ENCODE data around the gene DDTL. TPM values are rescaled to one million over a fixed set of nuclear protein-coding genes. Genes with fewer than 3 reads are reported as not detected.
"Not testable (repeated sequence)": the region's sequence is repeated elsewhere in the genome, so short reads cannot be mapped to it uniquely, and the experiment has no call there.

The DDTL gene
- 2.5 TPM for polyA plus RNA-seq (2012; ENCODE audit: insufficient read depth, insufficient read length)

DNA sequence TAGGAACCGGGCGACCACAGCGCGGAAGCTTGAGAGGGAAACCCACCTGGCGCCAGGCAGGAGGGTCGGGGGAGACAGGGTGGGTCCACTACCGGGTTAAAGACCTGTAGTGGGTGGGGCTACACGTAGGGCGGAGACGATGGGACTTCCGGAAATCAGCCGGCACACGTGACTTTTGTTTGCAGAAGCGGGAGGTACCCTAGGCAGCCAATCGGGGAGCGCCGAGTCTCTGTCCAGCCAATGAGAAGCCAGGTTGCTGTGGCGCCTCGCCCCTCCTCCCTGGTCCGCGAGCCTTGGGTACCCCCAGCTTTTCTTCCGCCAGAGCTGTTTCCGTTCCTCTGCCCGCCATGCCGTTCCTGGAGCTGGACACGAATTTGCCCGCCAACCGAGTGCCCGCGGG lies at the start of gene DDTL:
Gene DDTL (plus strand): TSS at position 321 of the 400 bp plus-strand sequence. CDS start 27 bp downstream, at position 348.
- DNase-seq (ENCODE audit: low read depth, low spot score); H3K4me3 ChIP-seq (ENCODE audit: low read length): not testable (repeated sequence)

DNA sequence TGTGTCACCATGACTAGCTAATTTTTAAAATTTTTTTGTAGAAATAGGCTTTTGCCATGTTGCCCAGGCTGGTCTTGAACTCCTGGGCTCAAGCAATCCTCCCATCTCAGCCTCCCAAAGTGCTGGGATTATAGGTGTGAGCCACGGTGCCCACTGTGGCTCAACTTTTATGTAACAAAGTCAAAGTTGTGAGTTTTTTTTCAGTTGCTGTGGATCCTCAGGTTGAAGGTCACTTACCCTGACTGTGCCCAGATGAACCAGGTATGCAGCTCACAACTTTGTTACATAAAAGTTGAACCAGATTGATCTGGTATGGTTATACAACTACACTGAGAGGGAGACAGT lies 46.4 kb upstream of the DDTL start:
- not testable (repeated sequence) for DNase-seq (ENCODE audit: low read depth, low spot score); H3K4me3 ChIP-seq (ENCODE audit: low read length)

DNA sequence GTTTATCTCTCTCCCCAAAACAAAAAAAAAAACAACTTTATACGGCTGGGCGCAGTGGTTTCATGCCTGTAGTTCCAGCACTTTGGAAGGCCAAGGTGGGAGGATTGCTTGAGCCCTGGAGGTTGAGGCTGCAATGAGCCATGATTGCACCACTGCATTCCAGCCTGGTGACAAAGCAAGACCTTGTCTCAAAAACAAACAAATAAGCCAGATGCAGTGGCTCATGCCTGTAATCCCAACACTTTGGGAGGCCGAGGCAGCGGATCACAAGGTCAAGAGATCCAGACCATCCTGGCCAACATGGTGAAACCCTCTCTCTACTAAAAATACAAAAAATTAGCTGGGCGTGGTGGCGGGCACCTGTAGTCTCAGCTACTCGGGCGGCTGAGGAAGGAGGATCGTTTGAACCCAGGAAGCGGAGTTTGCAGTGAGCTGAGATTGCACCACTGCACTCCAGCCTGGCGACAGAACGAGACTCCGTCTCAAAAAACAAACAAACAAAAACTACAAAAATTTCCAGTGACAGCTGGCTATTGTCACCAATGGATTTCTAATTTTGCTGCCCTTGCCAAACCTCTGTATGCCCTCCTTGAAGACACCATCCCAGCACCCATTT lies 45.0 kb upstream of the DDTL start:
- DNase-seq (ENCODE audit: low read depth, low spot score); H3K4me3 ChIP-seq (ENCODE audit: low read length): not testable (repeated sequence)

DNA sequence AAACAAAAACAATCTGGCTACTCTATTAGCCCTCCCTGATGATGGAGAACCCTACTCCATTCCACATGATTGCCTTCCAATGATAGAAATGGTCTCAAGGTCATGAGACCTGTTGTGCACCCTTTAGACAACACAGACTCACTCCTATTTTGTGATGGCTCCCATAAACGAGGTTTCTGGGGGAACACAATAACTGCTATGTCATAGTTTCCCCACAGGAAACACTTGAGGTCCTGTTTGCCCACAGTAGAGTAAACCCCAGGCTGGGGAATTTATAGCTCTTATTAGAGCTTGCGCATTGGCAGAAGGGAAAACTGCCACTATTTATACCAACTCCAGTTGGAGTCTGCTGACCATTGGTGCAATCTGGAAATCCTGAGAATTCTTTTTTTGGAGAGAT lies 43.8 kb upstream of the DDTL start:
- no peak for DNase-seq (ENCODE audit: low read depth, low spot score)
- H3K4me3 ChIP-seq (ENCODE audit: low read length), result no peak overlapping the region

DNA sequence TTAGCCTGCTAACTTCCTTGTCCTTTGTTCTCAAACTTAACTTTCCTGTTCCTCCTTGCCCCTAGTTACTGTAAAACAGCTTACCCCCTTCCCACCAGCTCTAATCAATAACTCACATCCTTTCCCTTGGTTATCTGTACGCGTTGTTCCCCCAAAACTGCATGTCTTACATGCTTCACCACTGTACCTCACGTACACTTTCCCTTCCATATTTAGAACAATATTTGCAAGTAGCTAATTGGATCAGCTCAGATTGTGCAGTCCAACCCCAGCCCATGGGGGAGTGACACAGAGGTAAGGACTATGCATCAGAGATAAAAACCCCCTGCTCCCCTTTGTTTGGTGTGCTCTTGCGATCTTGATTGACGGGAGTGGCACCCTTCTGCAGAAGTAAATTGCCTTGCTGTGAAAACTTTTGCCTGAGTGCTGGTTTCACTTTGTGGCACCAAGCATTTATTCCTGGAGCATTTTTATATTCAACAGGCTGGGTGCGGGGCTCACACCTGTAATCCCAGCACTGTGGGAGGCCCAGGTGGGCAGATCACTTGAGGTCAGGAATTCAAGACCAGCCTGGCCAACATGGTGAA lies 41.6 kb upstream of the DDTL start:
- DNase-seq (ENCODE audit: low read depth, low spot score), result no peak
- H3K4me3 ChIP-seq (ENCODE audit: low read length), result no peak overlapping the region

DNA sequence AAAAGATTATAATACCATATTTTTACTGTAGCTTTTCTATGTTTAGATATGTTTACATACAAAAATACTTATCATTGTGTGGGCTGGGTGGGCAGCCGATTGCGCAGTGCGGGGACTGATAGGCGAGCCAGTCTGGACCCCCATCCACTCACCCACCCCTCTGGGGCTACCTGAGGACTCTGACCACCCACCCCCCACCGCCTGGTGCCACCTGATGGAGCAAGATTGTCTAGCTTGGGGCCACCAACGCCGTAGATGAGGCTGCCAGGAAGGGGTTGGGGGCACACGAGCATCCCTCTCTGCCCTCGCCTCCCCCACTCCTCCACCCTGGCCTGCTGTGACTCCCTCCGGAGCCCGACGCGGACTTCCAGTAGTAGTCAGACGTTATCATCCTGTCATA lies 40.1 kb upstream of the DDTL start:
- H3K4me3 ChIP-seq (ENCODE audit: low read length), result no peak overlapping the region
- DNase-seq (ENCODE audit: low read depth, low spot score), result no peak

DNA sequence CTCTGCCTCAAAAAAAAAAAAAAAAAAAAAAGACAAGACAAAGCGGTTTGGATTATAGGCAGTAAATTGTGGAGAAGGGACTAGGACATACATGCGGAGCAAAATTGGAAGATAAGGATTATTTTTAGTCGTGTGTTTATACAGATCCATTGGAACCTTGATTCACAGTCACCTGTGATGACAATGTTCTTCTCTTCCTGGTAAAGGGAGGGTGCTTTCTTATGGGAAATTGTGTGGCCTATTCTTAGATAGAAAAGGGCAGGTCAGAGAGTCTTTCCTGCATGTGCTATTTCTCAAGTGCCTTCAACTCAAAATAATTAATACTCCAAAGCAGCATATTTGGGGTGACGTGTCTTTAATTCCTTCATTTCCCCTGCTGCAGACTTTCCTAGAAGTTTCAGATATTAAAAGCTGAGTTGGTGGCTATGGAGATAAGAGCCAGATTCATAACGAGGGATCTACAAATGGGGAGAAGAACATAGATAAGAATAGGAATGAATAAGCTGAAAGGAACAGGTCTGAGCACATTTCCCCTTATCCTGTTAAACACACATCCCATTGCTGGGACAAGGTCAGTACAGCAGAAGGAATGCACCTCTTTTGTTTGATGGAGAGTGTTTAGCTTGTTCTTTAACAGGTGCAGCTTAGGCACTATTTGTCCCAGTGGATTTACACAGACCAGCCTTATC lies 28.2 kb upstream of the DDTL start:
- DNase-seq (ENCODE audit: low read depth, low spot score), result no peak
- H3K4me3 ChIP-seq (ENCODE audit: low read length), result no peak overlapping the region

DNA sequence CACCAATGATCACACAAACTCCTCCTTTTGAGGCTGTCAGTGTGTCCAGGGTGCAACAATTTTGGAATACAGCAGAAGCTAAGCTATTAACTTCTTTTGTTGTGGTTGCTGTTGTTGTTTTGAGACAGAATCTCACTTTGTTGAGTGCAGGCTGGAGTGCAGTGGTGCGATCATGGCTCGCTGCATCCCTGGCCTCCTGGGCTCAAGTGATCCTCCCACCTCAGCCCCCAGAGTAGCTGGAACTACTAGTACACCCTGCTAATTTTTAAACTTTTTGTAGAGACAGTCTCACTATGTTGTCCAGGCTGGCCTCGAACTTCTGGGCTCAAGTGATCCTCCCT lies 27.7 kb upstream of the DDTL start:
- DNase-seq (ENCODE audit: low read depth, low spot score), result no peak
- no peak overlapping the region for H3K4me3 ChIP-seq (ENCODE audit: low read length)

DNA sequence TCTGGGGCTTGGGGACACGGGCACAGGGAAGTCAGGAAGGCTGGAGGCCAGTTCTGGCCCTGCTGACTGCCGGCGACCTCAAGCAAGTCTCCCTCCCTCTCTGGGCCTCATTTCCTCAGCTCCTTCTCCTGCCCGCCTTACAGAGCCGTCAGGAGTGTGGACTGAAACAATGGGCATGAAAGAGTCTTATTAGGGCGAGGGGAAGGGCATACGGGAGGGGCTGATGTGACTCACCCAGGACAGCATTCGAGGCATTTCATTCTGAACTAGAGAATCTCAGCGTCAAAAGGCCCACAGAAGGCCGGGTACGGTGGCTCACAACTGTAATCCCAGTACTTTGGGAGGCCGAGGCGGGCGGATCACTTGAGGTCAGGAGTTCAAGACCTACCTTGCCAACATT lies 26.5 kb upstream of the DDTL start:
- not testable (repeated sequence) for H3K4me3 ChIP-seq (ENCODE audit: low read length); DNase-seq (ENCODE audit: low read depth, low spot score)

DNA sequence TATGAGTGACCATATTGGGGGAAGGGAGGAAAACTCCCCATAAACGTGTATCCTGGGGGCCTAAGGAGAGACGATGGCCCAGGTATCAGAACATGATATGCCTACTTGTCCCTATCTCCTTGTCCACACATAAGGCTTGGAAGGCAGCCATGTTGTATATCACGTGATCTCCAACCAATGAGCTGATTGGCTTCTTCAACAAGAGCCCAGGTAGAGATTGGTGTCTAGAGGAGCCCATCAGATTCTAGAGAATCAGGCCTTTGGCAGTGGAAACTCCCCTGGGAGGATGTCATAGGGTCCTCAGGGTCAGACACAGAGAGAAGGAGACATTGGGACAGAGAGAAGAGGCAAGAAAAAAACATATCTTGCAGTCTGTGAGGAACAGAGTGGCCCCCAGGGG lies 19.3 kb upstream of the DDTL start:
- not testable (repeated sequence) for DNase-seq (ENCODE audit: low read depth, low spot score); H3K4me3 ChIP-seq (ENCODE audit: low read length)

DNA sequence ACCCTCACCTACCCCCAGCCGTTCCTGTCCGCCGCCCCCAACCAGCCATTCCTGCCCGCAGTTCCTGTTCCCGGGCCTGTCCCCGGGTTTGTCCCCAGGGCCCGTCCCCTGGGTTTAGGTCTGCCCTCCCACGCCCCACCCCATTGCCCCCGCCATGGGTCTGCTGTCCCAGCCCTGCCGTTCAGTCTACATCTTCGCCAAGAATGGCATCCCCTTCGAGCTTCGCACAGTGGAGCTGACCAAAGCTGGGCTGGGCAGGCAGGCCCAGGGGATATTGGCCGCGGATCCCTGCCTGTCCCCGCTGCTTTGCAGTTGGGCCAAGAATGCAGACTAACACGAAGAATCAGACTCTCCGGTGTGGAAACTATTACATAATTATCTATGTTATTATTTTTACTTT lies 16.9 kb upstream of the DDTL start:
- not testable (repeated sequence) for H3K4me3 ChIP-seq (ENCODE audit: low read length); DNase-seq (ENCODE audit: low read depth, low spot score)

DNA sequence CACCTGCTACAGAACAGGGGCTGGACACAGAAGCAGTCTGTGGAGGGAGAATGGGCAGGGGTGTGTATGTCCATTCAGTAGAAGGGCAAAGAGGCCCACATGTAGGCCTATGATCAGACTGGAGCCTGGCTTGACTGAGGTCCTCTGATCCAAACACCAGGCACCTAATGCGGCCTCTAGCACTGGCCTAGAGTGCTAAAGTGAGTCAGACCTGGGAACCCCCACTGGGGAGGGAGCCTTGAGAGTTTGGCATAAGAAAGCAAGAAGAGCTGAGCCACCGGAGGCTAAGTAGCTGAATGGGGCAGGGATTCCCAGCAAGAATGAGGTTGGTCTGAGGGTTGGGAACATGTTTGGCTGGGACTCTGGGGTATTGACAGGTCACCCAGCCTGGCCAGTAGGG lies 15.3 kb upstream of the DDTL start:
- not testable (repeated sequence) for DNase-seq (ENCODE audit: low read depth, low spot score); H3K4me3 ChIP-seq (ENCODE audit: low read length)

DNA sequence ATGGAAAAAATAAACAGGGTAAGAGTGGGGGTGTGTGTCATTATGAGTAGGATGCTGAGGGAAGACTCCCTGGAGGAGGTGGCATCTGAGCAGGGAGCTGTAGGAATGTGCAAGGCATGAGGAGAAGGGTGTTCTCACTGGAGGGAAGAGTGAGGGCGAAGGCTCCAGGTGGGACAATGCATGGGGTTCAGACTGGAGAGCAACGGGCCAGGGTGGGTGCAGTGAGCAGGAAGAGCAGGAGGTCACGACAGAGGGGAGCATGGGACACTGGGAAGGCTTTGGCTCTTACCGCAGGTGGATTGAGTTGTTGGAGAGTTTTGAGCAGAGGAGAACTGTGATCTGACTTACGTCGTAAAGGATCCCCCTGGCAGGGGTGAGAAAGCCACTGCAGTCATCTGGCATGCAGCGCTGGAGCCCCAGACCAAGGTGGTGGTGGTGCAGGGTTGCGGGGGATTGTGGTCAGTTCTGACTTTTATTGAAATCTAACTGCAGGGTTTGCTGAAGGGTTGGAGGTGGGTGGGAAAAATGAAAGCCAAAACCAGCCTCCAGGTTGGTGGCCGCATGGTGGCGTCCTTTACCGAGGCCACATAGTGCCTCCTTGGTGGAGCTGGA lies 13.8 kb upstream of the DDTL start:
- DNase-seq (ENCODE audit: low read depth, low spot score); H3K4me3 ChIP-seq (ENCODE audit: low read length): not testable (repeated sequence)

DNA sequence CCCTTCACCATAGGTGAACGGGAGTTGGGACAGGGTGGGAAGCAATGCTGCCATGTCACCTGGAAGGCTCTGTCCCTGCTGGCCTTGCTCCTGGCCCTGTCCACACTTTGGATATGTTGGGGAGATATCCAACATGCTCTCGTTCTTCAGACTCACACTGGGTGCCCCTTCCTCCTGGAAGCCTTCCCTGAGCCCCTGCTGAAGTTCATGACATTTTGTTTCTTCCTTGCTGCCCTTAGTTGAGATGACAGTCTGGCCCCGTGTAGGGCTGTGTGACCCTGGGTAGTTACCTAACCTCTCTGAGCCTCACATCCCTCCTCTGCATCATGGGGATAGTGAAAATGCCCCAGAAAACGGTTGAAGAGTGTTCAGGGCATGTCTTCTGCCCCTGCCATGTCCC lies 13.2 kb upstream of the DDTL start:
- H3K4me3 ChIP-seq (ENCODE audit: low read length); DNase-seq (ENCODE audit: low read depth, low spot score): not testable (repeated sequence)

DNA sequence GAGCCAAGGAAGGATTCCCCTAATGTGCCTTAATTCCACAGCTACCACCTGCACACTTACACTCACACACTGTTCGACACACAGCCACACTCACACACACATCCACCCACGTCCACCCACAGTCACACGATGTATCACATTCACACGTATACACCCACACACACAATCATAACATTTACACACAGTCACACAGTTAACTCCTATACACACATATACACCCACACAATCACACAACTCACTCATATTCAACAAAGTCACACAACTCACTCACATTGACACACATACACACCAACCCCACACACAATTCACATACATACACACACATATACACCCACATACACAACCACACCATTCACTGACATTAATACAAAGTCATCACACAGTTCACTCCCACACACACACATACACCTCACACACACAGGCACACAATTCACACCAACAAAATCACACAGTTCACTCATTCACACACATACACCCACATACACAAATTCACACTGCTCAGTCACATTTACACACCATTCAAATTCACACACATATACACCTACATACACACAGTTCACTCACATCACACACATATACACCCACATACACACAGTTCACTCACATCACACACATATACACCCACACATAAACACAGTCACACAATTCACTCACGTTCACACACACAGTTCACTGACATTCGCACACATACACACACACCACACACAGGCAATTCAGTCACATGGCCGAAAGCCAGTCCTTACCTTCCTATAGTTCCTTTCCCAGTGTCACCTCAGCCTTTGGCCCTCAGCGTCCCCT lies 12.3 kb upstream of the DDTL start:
- DNase-seq (ENCODE audit: low read depth, low spot score); H3K4me3 ChIP-seq (ENCODE audit: low read length): not testable (repeated sequence)

DNA sequence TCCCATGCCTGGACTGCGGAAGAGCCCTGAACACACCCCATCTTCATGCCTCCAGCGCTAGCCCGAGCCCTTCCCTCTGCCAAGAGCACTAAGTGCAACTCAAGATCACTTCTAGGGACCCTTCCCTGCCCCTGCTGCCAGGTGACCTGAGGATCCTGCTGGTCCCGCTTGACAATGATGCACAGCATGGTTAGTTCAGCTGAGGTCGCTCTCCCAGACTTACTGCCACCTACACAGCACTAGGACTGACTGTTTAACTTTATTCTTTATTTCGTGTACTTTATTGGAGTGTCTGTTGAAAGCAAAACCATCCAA lies 11.7 kb upstream of the DDTL start:
- not testable (repeated sequence) for H3K4me3 ChIP-seq (ENCODE audit: low read length); DNase-seq (ENCODE audit: low read depth, low spot score)

DNA sequence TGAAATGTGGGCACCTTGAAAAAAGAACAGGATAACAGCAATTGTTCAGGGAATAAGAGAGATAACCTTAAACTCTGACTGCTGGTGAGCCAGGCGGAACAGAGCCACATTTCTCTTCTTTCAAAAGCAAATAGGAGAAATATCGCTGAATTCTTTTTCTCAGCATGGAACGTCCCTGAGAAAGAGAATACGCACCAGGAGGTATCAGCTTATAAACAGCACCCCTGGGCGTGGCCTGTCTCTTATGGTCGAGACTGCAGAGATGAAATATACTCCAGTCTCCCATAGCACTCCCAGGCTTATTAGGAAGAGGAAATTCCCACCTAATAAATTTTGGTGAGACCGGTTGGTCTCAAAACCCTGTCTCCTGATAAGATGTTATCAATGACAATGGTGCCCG lies 10.8 kb upstream of the DDTL start:
- not testable (repeated sequence) for DNase-seq (ENCODE audit: low read depth, low spot score); H3K4me3 ChIP-seq (ENCODE audit: low read length)

DNA sequence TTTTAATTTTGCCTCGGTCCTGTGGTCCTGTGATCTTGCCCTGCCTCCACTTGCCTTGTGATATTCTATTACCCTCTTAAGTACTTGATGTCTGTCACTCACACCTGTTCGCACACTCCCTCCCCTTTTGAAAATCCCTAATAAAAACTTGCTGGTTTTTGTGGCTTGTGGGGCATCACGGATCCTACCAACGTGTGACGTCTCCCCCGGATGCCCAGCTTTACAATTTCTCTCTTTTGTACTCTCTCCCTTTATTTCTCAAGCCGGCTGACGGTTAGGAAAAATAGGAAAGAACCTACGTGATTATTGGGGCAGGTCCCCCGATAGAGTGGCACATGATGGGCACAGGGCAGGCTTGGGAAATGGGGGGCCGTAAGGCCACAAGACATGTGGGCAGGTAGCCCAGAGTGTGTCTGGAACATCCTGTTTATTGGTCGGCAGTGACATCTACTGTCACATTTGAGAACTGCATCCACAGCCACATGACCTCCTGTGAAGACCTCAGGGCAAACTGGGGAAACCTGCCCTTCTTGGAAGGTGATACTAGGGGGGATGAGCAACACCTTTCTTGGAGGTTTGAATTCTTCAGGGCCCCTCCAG lies 10.3 kb upstream of the DDTL start:
- peak; percentile 59 for DNase-seq (ENCODE audit: low read depth, low spot score)
- not testable (repeated sequence) for H3K4me3 ChIP-seq (ENCODE audit: low read length)

DNA sequence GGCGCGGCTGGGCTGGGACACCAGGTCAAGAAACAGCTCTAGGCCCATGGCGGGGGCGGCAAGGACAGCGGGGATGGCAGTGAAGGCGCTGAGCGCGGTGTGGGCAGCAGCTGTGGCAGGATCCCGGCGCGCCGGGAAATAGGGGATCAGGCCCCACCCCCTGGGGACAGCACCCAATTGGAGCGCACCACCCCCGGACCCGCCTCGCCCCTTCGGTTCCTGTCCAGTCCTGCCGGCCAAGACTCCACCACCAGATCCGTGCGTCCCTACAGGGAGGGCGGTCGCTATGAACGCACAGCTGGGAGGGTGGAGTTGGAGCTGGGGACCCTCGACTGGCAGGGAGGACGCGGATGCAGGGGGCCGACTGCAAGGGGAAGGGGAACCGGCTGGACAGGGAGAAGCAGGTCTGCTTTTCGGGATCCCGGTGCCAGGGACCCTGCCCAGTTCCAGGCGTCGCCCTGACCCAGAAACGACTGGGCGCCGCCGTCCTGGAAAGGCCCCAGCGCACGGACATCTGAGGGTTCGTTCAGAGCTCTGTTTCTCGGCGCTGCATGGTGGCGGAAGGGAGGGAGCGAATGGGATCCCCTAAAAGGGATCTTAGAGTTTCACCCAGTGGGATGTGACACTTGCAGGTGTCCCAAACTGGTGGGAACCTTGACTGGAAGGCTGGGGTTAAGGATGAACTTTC lies 5.5 kb upstream of the DDTL start, which contains the start of gene GSTT2B:
Gene GSTT2B (minus strand): TSS at position 112 of the 688 bp plus-strand sequence. CDS start 64 bp downstream, at position 48.
- DNase-seq (ENCODE audit: low read depth, low spot score); H3K4me3 ChIP-seq (ENCODE audit: low read length): not testable (repeated sequence)
